Measurements from ENCODE around the gene LCN1. TPM values are rescaled to one million over a fixed set of nuclear protein-coding genes. Genes with fewer than 3 reads are reported as not detected.
A peak's percentile ranks its signal among the peaks of the same experiment; 100 is the strongest.
"Not testable (repeated sequence)": the region's sequence is repeated elsewhere in the genome, so short reads cannot be mapped to it uniquely, and the experiment has no call there.

The LCN1 gene
- total RNA-seq, 1 experiment from 2014 or later: not detected

GRCh38 chr9:135504262-135505243 lies 16.7 kb upstream of the LCN1 start:
- DNase-seq (ENCODE audit: low read depth): peak; percentile 62

GRCh38 chr9:135505406-135506187 lies 15.6 kb upstream of the LCN1 start:
- no peak for DNase-seq (ENCODE audit: low read depth)

- DNase-seq (ENCODE audit: low read depth): no peak
Measured at GRCh38 chr9:135506327-135507103, 14.7 kb upstream of the LCN1 start.

- no peak for DNase-seq (ENCODE audit: low read depth)
Measured at GRCh38 chr9:135507104-135508035, 13.9 kb upstream of the LCN1 start.

DNA sequence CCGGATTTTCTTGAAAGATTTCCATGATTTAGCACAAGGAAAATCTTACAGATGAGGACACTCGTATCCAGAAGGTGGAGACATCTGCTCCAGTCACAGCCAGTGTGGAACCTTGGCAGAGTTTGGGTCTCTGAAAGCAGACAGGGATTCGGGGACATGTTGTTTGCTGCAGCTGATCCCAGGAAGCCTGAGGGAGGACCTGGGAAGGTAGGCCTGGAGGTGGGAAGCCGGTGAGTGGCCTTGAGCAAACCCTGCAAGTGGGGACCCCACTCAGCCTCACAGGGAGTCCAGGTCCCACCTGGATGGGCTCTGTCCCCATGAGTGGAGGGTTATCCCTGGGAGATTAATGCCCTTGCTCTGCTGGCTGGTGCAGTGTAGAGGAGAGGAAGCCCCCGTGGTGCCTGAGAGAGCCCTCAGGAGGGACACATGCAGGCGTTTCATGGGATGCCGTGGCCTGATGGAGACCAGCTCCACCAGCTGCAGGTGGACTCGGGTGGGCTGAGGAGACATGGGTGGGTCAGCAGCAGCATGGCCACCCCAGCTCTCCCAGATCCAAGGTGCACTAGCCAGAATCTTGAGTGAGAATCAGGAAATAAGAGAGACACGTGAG lies 12.9 kb upstream of the LCN1 start:
- DNase-seq (ENCODE audit: low read depth): no peak

DNA sequence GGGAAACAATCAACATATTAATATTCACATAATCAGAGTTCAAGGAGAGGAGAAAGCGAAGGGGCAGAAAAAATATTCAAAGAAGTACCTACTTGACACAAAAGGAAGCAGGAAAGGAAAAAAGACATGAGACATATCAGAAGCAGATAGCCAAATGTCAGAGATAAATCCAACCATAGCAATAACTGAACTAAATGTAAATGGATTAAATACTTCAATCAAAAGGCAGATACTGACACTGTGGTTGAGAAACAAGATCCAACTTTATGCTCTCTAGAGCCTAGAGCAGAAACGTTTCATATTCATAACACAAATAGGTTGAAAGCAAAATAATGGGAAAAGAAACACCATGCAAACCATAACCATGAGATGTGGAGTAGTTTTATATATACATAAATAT lies 11.8 kb upstream of the LCN1 start:
- no peak for DNase-seq (ENCODE audit: low read depth)

DNA sequence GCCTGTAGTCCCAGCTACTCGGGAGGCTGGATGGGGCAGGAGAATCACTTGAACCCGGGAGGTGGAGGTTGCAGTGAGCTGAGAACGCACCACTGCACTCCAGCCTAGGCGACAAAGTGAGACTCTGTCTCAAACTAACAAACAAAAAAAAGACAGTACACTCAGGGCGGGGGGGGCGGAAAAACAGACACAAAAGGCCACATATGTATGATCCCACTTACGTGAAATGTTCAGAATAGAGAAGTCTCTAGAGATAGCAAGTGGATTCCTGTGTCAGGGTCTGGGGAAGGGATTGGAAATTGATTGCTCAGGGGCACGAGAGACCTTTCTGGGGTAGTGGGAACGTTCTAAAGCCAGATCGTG lies 9.0 kb upstream of the LCN1 start:
- DNase-seq (ENCODE audit: low read depth): no peak

GRCh38 chr9:135512904-135513303 lies 8.3 kb upstream of the LCN1 start:
- DNase-seq (ENCODE audit: low read depth): no peak

DNA sequence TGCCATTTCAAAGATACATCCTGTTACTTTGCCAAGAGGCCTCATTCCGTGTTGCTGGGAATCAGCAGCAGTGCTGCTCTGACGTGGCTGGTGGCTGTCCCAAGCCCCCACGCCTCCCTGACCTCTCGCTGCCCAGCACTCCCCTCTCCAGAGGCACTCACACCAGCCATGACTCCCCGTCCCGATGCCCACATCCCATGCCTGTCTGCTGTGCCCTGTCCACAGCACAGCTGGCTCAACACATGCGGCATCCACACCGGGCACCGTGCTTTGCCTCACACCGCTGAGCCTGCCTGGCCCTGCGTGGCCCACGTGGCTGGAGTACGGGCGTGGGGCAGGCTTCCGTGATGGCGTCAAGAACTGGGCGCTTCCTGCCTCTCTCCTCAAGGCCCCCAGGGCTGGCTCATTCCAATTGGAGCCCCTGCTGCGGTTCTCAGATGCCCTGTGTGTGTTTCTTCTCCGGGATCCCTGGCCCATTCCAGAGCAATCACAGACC lies 7.8 kb upstream of the LCN1 start:
- no peak for DNase-seq (ENCODE audit: low read depth)

DNA sequence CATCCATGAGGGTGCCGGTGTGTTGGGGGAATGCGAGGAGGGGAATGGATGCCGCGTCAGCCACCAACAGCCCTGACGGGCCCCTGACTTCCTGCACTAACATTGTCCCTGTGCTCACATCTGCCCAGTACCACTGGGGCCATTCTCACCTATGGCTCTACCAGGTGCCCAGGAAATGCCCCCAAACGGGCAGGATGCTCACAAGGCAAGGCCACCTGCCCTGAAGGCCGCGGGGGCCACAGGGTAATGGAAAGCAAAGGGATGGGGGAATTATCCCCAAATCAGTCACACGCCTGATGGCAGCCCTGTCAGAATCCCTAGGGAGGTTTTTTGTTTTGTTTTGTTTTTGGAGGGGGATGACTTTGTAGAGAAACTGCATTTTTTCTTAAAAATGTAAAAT lies 7.3 kb upstream of the LCN1 start:
- not testable (repeated sequence) for DNase-seq (ENCODE audit: low read depth)

- DNase-seq (ENCODE audit: low read depth): no peak
Measured at GRCh38 chr9:135514342-135515082, 6.7 kb upstream of the LCN1 start.

DNA sequence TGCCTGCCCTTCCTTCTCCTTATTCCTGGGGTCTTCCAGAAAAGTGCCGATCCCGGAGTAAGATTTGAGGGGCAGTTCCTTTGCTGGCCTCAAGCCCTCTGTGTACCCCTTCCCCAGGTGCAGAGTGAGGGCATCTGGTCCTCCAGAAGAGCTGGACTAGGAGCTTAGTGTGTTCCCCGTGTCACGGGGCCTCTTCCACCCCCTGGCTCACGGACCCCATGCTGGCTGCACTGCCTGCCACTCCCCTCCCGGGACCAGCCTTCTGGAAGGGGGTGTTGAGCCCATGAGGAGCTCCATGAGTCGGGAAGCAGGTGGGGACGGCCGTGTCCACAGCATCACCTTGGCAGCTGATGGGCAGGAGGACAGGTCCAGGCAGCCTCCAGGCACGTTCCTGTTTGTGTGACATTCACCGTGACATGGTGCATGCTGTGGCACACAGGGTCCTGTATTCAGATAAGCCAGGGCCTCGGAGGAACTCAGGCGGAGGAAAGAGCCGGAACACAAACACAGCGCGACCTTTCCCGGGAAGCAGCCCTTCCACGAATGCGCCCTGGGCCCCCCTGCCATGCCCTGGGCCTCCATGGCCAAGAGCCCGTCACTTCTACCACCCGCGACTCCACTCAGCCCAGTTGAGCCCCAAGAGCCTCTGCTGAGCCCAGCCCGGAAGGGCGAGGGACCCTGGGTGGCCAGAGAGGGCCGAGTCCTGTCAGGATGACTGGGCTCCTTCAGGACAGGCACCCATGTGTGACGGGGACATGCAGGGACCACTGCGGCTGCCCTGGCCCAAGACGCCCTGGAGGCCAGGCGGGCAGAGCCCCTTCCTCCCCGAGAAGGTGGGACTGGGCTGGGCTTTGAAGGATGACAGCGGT lies 5.9 kb upstream of the LCN1 start:
- DNase-seq (ENCODE audit: low read depth): no peak

GRCh38 chr9:135516132-135516860 lies 4.9 kb upstream of the LCN1 start:
- peak; percentile 96 for DNase-seq (ENCODE audit: low read depth)

- DNase-seq (ENCODE audit: low read depth): no peak
Measured at GRCh38 chr9:135517407-135517822, 3.8 kb upstream of the LCN1 start.

GRCh38 chr9:135519179-135519971 lies 1.9 kb upstream of the LCN1 start:
- DNase-seq (ENCODE audit: low read depth): no peak

DNA sequence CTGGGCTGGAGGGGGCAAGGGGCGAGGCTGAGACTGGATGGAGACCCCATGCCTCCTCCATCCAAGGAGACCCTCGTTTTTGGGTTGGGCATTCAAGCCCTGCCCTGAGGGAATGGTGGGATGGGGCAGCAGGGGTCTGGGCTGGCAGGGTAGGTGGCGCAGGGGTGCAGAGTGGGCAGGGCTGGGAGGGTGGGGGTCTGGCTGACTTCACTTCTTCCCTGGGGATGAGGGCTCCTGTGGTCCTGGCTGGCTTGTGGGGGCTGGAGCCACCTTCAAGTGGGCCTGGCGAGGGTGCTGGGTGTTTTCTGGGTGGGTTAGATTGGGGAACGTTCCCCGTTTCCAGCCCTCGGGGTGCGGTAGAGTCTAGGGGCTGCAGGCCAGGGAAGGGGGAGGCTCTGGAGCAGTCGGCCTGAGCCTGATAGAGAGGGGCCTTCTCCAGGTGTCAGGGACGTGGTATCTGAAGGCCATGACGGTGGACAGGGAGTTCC lies 412 bp downstream of the LCN1 start:
- DNase-seq (ENCODE audit: low read depth): no peak
